Stimulated activated CD8-positive, alpha-beta memory T cell treated with anti-CD3 and anti-CD28 coated beads, Interleukin-7, amount 100 ng/mL, for 24 hours (primary cell): ENCODE results near the gene TKTL1.
A peak's percentile ranks its signal among the peaks of the same experiment; 100 is the strongest.
"Not testable (repeated sequence)": the region's sequence is repeated elsewhere in the genome, so short reads cannot be mapped to it uniquely, and the experiment has no call there.

Experiments
- DNase-seq: peaks from one replicate; pipeline ENCODE4 v3.0.0-alpha.2; 2020; ENCODE audit warnings: low read depth

TKTL1 gene

DNA sequence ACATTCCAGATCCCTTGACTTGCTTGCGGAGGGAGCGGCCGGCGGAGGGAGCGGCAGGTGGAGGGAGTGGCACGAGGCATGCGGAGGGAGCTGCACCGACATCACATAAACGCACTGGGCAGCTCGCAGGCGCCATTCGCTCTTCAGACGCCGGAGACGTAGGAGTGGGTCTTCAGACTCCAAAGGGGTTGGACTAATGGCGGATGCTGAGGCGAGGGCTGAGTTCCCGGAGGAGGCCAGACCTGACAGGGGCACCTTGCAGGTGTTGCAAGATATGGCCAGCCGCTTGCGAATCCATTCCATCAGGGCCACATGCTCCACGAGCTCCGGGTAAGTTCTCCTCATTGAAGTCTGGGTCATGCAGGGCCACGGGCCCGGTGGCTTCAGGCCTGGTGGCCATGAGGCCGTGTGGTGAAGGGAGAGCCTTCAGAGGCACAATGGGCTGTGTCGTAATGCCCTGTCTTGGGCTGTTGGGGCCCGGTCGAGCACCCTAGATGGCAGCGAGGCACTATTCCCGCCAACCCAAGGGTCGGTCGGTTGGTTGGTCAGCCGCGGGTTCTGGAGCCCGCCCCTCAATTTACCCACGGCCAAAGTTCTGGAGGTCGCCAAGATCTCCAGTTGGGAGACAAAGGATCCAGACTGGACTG is at the start of gene TKTL1:
TKTL1 (plus strand) TSS at position 132 of the 647 bp plus-strand sequence; CDS start at position 197, 65 bp downstream.
- DNase-seq: no peak

GRCh38 chrX:154247377-154248045 is 48.1 kb upstream of the TKTL1 start:
- not testable (repeated sequence) for DNase-seq

DNA sequence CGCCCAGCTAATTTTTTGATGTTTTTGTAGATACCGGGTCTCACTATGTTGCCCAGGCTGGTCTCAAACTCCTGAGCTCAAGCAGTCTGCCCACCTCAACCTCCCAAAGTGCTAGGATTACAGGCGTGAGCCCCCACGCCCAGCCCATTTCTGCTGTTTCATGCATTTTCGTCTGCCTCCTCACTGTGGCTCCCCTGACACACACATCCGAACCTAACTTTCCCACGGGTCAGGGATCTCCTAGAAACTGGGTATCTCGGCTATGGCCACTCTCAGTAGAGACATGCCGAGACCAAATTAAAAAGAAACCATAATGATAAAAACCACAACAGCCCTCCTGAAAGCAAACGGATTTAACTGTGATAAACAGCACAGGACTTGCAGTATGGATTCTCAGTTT is 47.5 kb upstream of the TKTL1 start:
- not testable (repeated sequence) for DNase-seq

DNA sequence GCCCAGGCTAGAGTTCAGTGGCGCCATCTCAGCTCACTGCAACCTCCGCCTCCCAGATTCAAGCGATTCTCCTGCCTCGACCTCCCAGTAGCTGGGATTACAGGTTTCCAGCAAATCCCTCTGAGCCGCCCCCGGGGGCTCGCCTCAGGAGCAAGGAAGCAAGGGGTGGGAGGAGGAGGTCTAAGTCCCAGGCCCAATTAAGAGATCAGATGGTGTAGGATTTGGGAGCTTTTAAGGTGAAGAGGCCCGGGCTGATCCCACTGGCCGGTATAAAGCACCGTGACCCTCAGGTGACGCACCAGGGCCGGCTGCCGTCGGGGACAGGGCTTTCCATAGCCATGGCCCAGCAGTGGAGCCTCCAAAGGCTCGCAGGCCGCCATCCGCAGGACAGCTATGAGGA is 38.3 kb upstream of the TKTL1 start, which contains the start of gene OPN1MW3:
OPN1MW3 (plus strand) TSS at position 301 of the 400 bp plus-strand sequence; CDS start at position 339, 38 bp downstream.
- not testable (repeated sequence) for DNase-seq

DNA sequence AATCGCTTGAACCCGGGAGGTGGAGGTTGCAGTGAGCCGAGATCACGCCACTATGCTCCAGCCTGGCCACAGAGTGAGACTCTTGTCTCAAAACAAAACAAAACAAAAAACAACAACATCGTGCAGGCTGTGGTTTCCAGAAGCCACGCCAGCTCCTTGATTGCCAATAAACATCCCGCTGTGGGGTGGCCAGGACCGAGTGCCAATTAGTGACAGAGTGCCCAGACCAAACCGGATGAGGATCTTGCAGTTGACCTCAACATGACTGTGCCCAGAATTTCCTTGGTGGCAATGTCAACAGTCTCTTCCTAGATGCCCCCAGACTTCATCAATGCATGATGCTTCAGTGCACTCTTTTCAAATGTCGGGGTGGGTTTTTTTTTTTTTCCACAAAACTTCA is 36.9 kb upstream of the TKTL1 start:
- not testable (repeated sequence) for DNase-seq

DNA sequence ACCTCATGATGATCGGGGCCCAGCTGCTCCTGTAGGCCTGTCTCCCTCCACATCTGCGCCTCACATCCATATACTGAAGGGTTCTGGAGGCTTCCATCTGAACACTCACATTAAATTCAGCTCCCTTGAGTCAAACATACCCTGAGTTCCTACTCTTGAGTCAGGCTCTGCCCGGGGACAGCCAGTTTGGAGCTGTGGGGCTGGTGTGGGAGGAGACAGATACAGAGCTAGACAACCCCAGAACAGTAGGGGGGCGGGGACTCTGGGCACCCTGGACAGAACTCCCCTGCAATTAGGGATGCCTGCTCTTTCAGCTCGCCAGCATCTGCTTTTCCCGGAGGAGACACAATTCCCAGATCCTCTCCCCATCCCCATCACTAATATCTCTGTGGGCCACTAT is 32.5 kb upstream of the TKTL1 start:
- DNase-seq: not testable (repeated sequence)

- not testable (repeated sequence) for DNase-seq
Observed at GRCh38 chrX:154269245-154269644, 26.4 kb upstream of the TKTL1 start.

DNA sequence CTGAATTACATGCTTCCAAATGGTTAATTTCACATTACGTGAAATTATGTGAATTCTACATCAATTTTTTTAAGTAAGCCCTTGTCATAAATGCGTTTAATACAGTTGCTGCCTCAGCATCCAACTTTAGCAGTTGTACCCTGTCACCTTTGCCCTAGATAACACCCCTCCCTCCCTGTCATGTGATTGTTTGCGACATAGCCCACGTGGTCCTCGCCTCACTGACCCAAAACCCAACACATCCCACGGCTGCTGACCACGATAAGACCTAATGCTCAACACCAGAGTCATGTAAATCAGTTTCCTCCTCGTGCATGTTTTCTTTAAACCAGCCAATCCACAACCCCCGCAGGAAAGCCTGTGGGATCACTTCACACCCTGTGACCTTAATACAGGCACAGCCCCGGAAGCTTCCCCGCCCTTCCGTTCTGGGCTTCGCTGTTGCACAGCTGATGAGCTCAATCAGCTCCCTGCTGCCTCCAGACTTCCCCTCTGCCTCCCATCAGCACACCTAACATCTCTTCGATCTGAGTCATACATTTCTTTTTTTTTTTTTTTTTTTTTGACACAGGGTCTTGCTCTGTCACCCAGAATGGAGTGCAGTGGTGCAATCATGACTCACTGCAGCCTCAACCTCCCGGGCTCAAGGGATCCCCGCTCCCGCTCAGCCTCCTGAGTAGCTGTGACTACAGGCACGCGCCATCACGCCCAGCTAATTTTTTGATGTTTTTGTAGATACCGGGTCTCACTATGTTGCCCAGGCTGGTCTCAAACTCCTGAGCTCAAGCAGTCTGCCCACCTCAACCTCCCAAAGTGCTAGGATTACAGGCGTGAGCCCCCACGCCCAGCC is 10.9 kb upstream of the TKTL1 start:
- not testable (repeated sequence) for DNase-seq

DNA sequence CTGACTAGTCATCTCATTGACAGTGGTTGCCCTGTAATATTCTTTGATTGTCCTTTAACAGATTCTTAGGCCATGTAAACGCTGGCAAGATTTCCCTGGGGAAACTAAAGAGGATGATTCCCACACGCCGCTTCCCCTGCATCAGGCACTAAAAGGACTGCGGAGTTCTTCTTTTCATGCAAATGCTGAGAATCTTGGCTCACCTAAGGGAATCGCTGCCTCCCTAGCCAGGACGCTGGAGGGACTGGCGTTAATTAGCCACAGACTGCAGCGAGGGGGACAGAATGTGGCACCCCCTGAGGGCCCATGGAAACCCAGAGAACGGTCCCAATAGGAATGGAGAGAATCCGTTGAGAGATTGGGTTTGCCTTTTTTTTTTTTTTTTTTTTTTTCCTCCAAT is 9.2 kb upstream of the TKTL1 start:
- DNase-seq: not testable (repeated sequence)

- no peak for DNase-seq
Observed at GRCh38 chrX:154294791-154295574, 612 bp upstream of the TKTL1 start, which contains the start of gene TEX28. TEX28 (minus strand) TSS chrX:154295124; CDS start chrX:154292117, 3,007 bp downstream.

DNA sequence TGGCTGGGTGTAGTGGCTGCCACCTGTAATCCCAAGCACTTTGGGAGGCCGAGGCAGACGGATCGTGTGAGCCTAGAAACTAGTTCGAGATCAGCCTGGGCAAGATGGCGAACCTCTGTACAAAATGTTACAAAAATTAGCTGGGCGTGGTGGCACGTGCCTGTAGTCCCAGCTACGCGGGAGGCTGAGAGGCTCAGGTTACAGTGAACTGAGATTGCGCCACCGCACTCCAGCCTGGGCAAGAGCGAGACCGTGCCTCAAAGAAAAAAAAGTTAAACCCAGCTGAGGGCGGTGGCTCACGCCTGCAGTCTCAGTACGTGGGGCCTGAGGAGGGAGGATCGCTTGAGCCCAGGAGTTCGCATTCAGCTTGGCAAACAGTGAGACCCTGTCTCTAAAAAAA is 1.1 kb downstream of the TKTL1 start:
- DNase-seq: no peak

DNA sequence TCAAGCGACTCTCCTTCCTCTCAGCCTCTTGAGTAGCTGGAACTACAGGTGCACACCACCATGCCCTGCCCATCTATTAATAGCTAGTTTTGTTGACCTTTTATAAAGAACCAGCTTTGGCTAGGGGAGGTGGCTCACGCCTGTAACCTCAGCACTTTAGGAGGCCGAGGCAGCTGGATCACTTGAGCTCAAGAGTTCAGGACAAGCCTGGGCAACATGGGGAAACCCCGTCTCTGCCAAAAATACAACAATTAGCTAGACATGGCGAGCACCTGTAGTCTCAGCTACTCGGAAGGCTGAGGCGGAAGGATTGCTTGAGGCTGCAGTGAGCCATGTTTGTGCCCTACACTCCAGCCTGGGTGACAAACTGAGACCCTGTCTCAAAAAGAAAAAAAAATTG is 2.7 kb downstream of the TKTL1 start:
- DNase-seq: no peak

DNA sequence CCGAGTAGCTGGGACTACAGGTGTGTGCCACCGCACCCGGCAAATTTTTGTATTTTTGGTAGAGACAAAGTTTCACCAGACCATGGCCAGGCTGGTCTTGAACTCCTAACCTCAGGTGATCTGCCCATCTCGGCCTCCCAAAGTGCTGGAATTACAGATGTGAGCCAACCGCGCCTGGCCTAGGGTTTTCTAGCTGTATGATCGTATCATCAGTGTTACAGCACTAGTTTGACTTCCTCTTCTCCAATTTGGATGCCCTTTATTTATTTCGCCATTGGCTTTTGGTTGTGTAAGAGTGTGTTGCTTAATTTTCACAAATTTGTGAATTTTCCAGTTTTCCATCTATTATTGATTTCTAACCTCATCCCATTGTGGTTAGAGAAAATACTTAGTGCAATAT is 5.2 kb downstream of the TKTL1 start:
- DNase-seq: no peak

DNA sequence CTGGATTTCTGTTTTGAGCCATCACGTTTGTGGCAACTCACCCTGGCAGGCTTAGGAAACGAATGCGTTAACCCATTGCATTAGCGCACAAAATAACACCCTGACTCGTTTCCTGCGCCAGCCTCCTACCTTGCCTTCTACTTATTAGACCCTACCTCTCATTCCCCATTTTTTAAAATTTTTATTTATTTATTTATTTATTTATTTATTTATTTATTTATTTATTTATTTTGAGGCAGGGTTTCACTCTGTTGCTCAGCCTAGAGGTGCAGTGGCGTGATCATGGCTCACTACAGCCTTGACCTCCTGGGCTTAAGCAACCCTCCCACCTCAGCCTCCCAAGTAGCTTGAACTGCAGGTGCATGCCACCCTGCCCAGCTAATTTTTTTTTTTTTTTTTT is 7.4 kb downstream of the TKTL1 start:
- not testable (repeated sequence) for DNase-seq

DNA sequence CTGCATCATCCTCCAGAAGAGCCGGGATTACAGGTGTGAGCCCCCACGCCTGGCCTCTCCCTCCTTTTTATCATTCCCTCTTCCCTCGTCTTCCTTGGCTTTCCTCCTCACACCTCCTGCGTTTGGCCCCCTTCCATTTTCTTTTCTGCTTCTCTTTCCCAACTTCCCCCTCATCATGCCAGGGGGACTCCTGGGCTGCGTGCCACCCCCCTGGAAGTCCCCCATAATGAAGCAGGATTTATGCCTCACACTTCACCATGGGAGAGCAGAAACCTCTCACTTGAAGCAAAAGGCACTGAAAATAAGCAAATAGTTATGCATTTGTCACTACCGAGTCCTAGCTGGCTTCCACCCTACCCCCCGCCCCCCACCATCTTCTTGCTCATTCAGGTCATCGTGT is 7.9 kb downstream of the TKTL1 start:
- no peak for DNase-seq

- DNase-seq: no peak
Observed at GRCh38 chrX:154304846-154305245, 9.3 kb downstream of the TKTL1 start.

DNA sequence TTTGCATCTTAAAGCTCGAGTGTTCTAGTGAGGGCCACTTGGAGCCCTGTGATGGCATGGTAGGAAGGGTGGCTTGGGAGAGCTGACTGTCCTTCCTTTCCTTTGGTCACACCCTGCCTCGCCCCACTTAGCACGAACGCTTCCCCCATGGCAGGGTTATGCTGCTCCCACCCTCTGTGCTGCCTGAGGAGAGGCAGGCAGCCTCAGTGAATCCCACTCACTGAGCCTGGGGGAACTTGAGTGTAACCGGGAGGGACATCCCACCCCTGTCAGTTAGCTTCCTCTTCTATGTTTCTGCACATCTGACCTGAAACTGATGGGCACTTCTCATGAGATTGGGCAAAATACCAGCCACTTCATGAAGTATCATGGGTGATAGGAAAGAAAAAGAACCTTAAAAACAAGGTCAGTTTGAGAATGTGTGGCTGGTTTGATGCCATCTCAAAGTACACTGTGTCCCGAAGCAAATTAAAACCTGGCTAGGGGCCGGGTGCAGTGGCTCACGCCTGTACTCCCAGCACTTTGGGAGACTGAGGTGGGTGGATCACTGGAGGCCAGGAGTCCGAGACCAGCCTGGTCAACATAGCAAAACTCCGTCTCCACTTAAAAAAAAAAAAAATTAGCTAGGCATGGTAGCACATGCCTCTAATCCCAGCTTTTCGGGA is 10.1 kb downstream of the TKTL1 start:
- no peak for DNase-seq

DNA sequence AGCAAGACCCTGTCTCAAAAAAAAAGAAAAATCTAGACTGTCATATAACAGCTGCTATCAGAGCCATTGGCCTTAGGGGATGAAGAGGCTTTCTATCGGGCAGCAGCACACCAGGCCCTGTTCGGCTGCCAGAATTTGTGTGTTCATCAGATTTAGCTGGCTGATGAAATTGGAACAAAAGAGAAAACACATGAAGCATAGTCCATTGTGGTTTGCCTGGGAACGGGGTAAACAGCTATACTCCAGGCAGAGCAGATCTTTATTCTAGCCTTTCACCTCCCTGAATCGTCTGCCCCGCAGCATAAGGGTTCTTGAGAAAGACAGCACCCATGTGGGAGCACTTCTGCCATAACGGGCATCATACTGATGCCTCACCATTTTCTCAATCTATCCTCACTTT is 11.6 kb downstream of the TKTL1 start:
- DNase-seq: no peak

- DNase-seq: peak; percentile 55
Observed at GRCh38 chrX:154308108-154308946, 12.7 kb downstream of the TKTL1 start.

GRCh38 chrX:154309041-154309775 is 13.6 kb downstream of the TKTL1 start:
- DNase-seq: no peak
